Renal cortical epithelial cell (primary cell): ENCODE measurements around the gene MRPS10. TPM values are rescaled to one million over a fixed set of nuclear protein-coding genes. Genes with fewer than 3 reads are reported as not detected.
"Not testable (repeated sequence)": the region's sequence is repeated elsewhere in the genome, so short reads cannot be mapped to it uniquely, and the experiment has no call there.

Experiments used
- DNase-seq: peaks from one replicate; pipeline ENCODE4 v3.0.0-alpha.2; 2011; ENCODE audit warnings: low read depth
- total RNA-seq: library from RNA; depleted of rRNA; stranded (reverse); fragments of >200 nt; gene quantifications from 2 replicates; pipeline ENCODE4 v1.2.3, GENCODE V29; 2014

The MRPS10 gene
- total RNA-seq, 1 donor from 2014 or later: 56.6 TPM

GRCh38 chr6:42177514-42178364 lies 39.9 kb downstream of the MRPS10 start:
- DNase-seq: no peak

- no peak for DNase-seq
Measured at GRCh38 chr6:42176981-42177380, 40.7 kb downstream of the MRPS10 start.

- no peak for DNase-seq
Measured at GRCh38 chr6:42175860-42176259, 41.8 kb downstream of the MRPS10 start.

- DNase-seq: no peak
Measured at GRCh38 chr6:42173101-42173500, 44.6 kb downstream of the MRPS10 start, which contains the start of gene GUCA1A. Gene GUCA1A (plus strand): TSS chr6:42173364. CDS start chr6:42173614, 250 bp downstream.

- no peak for DNase-seq
Measured at GRCh38 chr6:42171813-42172581, 45.7 kb downstream of the MRPS10 start.

- not testable (repeated sequence) for DNase-seq
Measured at GRCh38 chr6:42169780-42170179, 47.9 kb downstream of the MRPS10 start.

- DNase-seq: no peak
Measured at GRCh38 chr6:42168650-42169049, 49.0 kb downstream of the MRPS10 start.

- peak; percentile 61 for DNase-seq
Measured at GRCh38 chr6:42166444-42167141, 51.1 kb downstream of the MRPS10 start.

GRCh38 chr6:42165016-42165415 lies 52.6 kb downstream of the MRPS10 start:
- DNase-seq: peak; percentile 25

- DNase-seq: no peak
Measured at GRCh38 chr6:42163981-42164380, 53.7 kb downstream of the MRPS10 start.

GRCh38 chr6:42162812-42163211 lies 54.8 kb downstream of the MRPS10 start:
- no peak for DNase-seq

- no peak for DNase-seq
Measured at GRCh38 chr6:42162384-42162783, 55.3 kb downstream of the MRPS10 start.

GRCh38 chr6:42159431-42160024 lies 58.1 kb downstream of the MRPS10 start:
- DNase-seq: no peak

GRCh38 chr6:42158631-42159030 lies 59.0 kb downstream of the MRPS10 start:
- DNase-seq: no peak

- no peak for DNase-seq
Measured at GRCh38 chr6:42158011-42158410, 59.6 kb downstream of the MRPS10 start.

Other genes starting within 250 kb of the MRPS10 start
- gene TAF8, start 167.3 kb downstream of the MRPS10 start, total RNA-seq: 18.1 and 20.3 TPM in 2 replicates
- gene C6orf132, start 75.2 kb downstream of the MRPS10 start, total RNA-seq: 6.9 and 16.3 TPM in 2 replicates
- gene GUCA1A, start 44.5 kb downstream of the MRPS10 start, total RNA-seq: 0.05 TPM in 1 of 2 replicates, not detected in the other
- gene GUCA1B, start 22.9 kb downstream of the MRPS10 start, total RNA-seq: 0.55 TPM in 1 of 2 replicates, not detected in the other
- 0.35 and 1.3 TPM in 2 replicates for gene TRERF1, start 234.1 kb upstream of the MRPS10 start, total RNA-seq